Measurements from ENCODE around the gene POM121C.
"Not testable (repeated sequence)": the region's sequence is repeated elsewhere in the genome, so short reads cannot be mapped to it uniquely, and the experiment has no call there.

- TF ChIP-seq CTCF, POLR2A (IDR thresholded peaks at IDR 0.05): not testable (repeated sequence)
Observed at GRCh38 chr7:75374144-75374518, 112.0 kb downstream of the POM121C start.

All from body of pancreas (tissue), 4 donors.